Measurements from ENCODE around the gene KIRREL3.

KIRREL3 gene

DNA sequence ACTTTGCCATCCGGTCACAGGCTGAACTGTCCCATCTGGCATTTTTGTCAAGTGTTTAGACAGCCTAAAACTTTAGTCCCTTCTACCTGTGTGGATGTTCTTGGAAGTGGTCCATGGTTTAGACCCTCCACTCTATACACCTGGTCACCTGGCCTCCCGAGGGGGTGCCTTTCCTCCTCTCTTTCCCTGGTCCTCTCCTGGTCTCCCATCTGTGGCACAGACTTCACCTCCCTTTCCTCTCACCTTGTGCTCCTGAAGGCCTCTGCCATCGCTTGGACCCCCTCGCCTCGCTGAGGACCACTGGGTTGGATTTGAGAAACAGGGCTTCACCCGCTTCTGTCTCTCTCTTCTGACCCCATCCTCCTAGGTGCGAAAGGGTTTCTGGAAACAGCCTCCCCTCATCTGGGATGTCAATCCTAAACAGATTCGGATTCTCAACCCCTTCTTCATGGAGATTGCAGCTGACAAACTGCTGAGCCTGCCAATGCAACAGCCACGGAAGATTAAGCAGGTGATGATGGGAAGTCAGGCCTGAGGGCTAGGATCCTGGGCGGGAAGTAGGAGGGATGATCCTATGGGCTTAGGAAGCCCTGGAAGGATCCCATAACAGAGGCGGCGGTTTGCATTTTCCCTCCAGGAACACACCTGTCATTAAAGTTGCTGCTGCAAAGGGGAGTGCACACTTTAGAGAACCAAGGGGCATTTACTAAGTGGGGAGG, 591.5 kb downstream of the KIRREL3 start:
- TF ChIP-seq, protein P1, sequence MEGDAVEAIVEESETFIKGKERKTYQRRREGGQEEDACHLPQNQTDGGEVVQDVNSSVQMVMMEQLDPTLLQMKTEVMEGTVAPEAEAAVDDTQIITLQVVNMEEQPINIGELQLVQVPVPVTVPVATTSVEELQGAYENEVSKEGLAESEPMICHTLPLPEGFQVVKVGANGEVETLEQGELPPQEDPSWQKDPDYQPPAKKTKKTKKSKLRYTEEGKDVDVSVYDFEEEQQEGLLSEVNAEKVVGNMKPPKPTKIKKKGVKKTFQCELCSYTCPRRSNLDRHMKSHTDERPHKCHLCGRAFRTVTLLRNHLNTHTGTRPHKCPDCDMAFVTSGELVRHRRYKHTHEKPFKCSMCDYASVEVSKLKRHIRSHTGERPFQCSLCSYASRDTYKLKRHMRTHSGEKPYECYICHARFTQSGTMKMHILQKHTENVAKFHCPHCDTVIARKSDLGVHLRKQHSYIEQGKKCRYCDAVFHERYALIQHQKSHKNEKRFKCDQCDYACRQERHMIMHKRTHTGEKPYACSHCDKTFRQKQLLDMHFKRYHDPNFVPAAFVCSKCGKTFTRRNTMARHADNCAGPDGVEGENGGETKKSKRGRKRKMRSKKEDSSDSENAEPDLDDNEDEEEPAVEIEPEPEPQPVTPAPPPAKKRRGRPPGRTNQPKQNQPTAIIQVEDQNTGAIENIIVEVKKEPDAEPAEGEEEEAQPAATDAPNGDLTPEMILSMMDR (conservative IDR thresholded peaks at IDR 0.05; ENCODE audit: low read length), result no peak
- H3K4me3 ChIP-seq (ENCODE audit: low read length), result no peak overlapping the region
- no peak for DNase-seq (ENCODE audit: low read depth)

DNA sequence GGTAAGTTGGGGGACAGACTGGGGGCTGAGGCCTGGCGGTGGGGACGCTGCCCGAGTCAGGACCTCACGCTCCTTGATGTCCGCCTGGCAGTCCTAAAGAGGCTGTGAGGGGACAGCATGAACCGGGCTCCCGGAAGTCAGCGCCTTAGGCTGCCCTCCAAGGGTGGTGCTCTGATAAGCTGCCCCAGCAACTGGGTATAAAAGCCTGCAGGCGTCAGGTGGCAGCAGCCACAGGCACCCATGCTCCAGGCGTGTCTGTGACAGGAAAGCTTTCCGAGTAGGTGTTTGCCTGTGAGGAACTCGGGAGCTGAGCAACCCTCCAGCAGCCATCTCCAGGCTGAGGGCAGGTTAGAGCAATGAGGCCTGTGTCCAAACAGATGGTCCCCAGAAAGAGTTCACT, 592.1 kb downstream of the KIRREL3 start:
- H3K4me3 ChIP-seq (ENCODE audit: low read length), result no peak overlapping the region
- TF ChIP-seq, protein P1 (conservative IDR thresholded peaks at IDR 0.05; ENCODE audit: low read length), result no peak
- DNase-seq (ENCODE audit: low read depth), result no peak

DNA sequence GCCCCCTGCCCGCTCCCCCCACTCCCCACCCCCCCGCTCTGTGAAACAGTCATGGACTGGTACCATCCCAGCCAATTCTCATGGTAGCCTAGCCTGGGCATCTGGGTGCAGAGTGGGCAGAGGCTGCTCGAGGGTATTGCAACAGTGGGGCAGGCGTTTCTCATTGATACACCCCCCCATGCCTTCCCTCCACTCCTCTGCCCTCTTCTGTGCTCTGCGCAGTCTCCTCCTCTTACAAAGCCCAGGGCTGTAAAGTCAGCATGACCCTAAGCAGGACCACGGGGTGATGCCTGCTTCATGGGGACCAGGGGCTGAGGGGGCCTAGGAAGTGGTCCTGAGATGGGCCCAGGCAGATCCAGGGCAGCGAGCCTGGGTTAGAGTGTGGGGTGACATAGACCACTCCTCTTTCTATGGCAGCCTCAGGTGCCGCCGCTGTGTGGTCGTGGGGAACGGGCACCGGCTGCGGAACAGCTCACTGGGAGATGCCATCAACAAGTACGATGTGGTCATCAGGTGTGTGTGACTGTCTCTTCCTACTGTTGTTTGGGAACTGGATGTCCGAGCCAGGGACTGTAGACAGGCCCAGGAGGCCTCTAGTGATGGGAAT, 592.8 kb downstream of the KIRREL3 start:
- H3K4me3 ChIP-seq (ENCODE audit: low read length), result no peak overlapping the region
- TF ChIP-seq, protein P1 (conservative IDR thresholded peaks at IDR 0.05; ENCODE audit: low read length), result no peak
- no peak for DNase-seq (ENCODE audit: low read depth)

DNA sequence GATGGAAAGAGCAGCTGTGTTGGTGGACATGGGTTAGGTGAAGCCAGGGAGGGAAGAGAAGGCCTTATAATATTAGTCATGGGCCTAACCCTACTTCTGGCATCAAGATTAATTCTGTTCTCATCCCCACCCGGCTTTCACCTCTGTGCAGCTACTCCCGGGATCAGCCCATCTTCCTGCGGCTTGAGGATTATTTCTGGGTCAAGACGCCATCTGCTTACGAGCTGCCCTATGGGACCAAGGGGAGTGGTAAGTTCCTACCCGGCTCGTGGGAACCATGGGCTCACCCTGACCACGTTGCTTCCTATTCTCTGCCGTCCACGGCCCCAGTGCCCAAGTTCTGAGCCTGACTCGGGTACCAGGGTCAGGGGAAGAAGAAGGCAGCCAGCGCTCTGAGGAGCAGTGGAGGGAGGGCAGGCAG, 593.5 kb downstream of the KIRREL3 start:
- H3K4me3 ChIP-seq (ENCODE audit: low read length), result no peak overlapping the region
- no peak for DNase-seq (ENCODE audit: low read depth)
- TF ChIP-seq, protein P1 (conservative IDR thresholded peaks at IDR 0.05; ENCODE audit: low read length), result no peak

DNA sequence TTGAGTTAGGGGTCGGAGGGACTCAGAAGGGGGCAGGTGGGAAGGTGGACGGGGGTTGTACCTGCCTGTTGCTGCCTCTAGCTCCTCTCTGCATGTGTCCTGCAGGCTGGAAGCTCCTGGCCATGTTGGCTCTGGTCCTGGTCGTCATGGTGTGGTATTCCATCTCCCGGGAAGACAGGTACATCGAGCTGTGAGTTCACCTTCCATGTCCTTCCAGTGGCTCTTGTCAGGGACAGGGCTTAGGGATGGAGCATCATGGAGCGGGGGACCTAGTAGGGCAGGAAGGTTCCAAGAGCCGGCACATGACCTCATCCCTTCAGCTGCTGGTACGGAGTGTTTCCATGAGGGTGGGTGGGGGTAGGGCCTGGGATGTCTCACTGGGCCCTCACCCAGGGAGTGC, 594.2 kb downstream of the KIRREL3 start:
- H3K4me3 ChIP-seq (ENCODE audit: low read length), result no peak overlapping the region
- TF ChIP-seq, protein P1 (conservative IDR thresholded peaks at IDR 0.05; ENCODE audit: low read length), result no peak
- no peak for DNase-seq (ENCODE audit: low read depth)

DNA sequence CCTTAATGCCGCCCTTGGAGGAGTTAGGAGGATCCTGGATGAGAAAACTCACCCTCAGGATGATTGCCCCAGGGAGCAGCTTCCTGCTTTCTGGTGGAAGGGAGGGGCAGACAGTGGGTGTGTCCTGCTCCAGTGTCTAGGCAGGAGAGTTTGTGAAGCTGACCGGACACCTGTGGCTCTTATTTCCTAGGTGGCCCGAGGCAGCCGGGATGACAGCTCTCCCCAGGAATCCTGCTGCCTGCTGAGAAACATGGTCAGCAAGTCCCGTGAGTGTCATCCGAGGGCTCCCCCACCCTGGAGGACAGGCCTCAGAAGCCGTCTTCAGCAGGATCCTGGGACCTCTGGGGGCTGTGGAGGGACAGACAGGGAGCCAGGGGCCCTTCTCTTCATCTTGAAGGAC, 594.7 kb downstream of the KIRREL3 start:
- TF ChIP-seq, protein P1 (conservative IDR thresholded peaks at IDR 0.05; ENCODE audit: low read length), result no peak
- no peak for DNase-seq (ENCODE audit: low read depth)
- H3K4me3 ChIP-seq (ENCODE audit: low read length), result no peak overlapping the region

DNA sequence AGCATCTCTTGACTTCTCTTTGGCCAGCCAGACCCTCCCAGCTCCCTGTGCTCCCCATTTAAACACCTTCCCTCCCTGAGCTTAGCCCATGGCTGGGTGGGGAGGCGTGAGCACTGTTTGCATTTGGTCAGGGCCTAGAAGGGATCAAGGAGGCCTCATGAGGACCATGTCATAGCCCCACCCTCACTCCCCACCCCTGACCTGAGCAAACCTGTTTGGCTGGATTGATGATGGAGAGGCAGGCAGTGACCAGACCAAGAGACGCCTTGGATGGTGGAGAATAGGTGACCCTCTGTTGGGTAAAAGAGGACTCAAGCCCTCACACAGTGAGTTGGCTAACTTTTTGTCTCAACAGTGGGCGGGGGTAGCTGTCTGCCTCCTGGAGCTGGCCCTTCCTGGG, 595.2 kb downstream of the KIRREL3 start:
- no peak overlapping the region for H3K4me3 ChIP-seq (ENCODE audit: low read length)
- TF ChIP-seq, protein P1 (conservative IDR thresholded peaks at IDR 0.05; ENCODE audit: low read length), result no peak
- no peak for DNase-seq (ENCODE audit: low read depth)

Data from AG10803 (cell line).